Skeletal muscle satellite cell (primary cell): ENCODE data around the gene SEZ6.

Source experiments
- H3K27me3 ChIP-seq: 2 replicates; pipeline ENCODE4 v1.7.0; 2013; ENCODE audit warnings: low read length; ENCODE audit not compliant: control insufficient read depth, insufficient read depth
- H3K36me3 ChIP-seq: 2 replicates; pipeline ENCODE4 v1.7.0; 2013; ENCODE audit warnings: mild to moderate bottlenecking, control low read depth, low read length; ENCODE audit not compliant: insufficient read depth
- H3K4me1 ChIP-seq: 2 replicates; pipeline ENCODE4 v1.7.0; 2013; ENCODE audit warnings: low read length; ENCODE audit not compliant: control insufficient read depth, insufficient read depth
- H3K4me2 ChIP-seq: 2 replicates; pipeline ENCODE4 v1.7.0; 2013; ENCODE audit warnings: mild to moderate bottlenecking, low read length
- H3K4me3 ChIP-seq: 2 replicates; pipeline ENCODE4 v1.7.0; 2013; ENCODE audit warnings: low read length
- H3K9ac ChIP-seq: 2 replicates; pipeline ENCODE4 v1.7.0; 2013; ENCODE audit warnings: mild to moderate bottlenecking, low read depth, low read length, moderate library complexity
- H3K9me3 ChIP-seq: replicated peaks from 2 replicates; pipeline ENCODE4 v1.7.0; 2013; ENCODE audit warnings: mild to moderate bottlenecking, control low read depth, low read length

Gene SEZ6

GRCh38 chr17:29042679-29043538 lies 37.1 kb upstream of the SEZ6 start, which contains the start of gene PIPOX:
TSS of gene PIPOX (plus strand) at chr17:29043141. CDS start at chr17:29043226, 85 bp downstream.
- Histone ChIP-seq H3K4me2 (peak within 1 kb of the TSS; percentile 48), H3K9me3 (no peaks in the 10 kb centered on the region), H3K36me3 (no peaks in the 10 kb centered on the region), H3K4me3 (no peak within 1 kb of the TSS), H3K9ac (no peak within 1 kb of the TSS), H3K4me1 (peaks cover 39% of the 10 kb centered on the region), H3K27me3 (peaks cover 22% of the 10 kb centered on the region)

DNA sequence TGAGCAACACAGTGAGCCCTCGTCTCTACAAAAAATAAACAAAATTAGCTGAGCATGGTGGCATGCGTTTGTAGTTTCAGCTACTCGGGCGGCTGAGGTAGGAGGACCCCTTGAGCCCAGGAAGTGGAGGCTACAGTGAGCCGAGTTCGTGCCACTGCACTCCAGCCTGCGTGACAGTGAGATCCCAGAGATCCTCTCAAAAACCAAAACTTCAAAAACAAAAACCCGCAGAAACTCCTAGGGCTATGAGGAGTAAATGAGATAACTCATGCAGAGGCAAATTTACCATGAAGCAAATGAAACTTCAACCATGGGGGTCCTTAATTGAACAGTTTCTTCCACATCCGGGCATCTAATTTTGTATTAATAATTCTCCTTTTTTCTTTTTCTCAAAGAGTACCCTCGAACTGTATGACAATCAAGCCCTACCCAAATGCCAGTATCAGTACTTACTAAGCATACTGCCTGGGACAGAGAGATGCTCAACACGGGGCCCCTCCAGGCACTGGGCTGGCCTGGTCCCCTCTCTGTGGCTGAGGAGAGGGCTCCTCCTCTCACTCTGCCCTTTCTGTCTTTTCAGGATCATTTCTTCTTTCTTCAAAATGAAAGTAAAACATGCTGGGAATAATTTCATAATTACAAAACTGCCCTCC lies 36.3 kb upstream of the SEZ6 start:
- peaks cover 29% of the 10 kb centered on the region for H3K27me3 ChIP-seq
- H3K36me3 ChIP-seq: no peaks in the 10 kb centered on the region
- H3K9ac ChIP-seq: no peak overlapping the region
- H3K4me3 ChIP-seq: no peak overlapping the region
- peak overlapping the region; percentile 48 for H3K4me2 ChIP-seq
- no peaks in the 10 kb centered on the region for H3K9me3 ChIP-seq
- peaks cover 35% of the 10 kb centered on the region for H3K4me1 ChIP-seq

- Histone ChIP-seq H3K9ac (no peak overlapping the region), H3K36me3 (no peaks in the 10 kb centered on the region), H3K4me3 (no peak overlapping the region), H3K4me1 (peaks cover 32% of the 10 kb centered on the region), H3K4me2 (no peak overlapping the region), H3K9me3 (no peaks in the 10 kb centered on the region), H3K27me3 (peaks cover 34% of the 10 kb centered on the region)
Measured at GRCh38 chr17:29041571-29041970, 35.7 kb upstream of the SEZ6 start.

GRCh38 chr17:29041091-29041490 lies 35.3 kb upstream of the SEZ6 start:
- no peak overlapping the region for H3K4me2 ChIP-seq
- no peaks in the 10 kb centered on the region for H3K9me3 ChIP-seq
- no peak overlapping the region for H3K4me3 ChIP-seq
- no peaks in the 10 kb centered on the region for H3K36me3 ChIP-seq
- peaks cover 34% of the 10 kb centered on the region for H3K27me3 ChIP-seq
- no peak overlapping the region for H3K9ac ChIP-seq
- peaks cover 28% of the 10 kb centered on the region for H3K4me1 ChIP-seq

DNA sequence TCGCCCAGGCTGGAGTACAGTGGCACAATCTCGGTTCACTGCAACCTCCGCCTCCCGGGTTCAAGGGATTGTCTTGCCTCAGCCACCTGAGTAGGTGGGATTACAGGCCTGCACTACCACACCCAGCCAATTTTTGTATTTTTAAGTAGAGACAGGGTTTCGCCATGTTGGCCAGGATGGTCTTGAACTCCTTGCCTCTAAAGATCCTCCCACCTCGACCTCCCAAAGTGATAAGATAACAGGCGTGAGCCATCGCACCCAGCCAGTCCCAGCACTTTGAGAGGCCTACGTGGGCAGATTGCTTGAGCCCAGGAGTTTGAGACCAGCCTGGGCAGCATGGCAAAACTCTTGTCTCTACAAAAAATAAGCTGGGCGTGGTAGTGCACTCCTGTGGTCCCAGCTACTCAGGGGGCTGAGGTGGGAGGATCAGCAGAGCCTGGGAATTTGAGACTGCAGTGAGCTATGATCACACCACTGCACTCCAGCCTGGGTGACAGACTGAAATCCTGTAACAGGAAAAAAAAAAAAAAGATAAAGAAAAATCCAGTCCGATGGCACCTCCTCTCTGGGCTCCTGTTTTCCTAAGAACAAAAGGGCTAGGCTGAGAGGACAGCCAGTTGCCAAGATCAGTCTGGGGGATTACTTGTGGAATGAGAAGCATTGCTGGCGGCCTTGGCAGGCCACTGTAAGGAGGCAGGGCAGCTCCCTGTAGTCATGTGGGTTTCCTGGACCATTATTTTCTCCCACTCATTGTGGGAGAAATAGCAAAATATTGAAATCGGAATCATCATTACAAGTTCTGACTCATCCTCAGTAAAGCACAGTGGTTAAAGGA lies 34.1 kb upstream of the SEZ6 start:
- Histone ChIP-seq H3K4me1 (peaks cover 28% of the 10 kb centered on the region), H3K27me3 (peaks cover 40% of the 10 kb centered on the region), H3K9ac (peak overlapping the region; percentile 56), H3K36me3 (no peaks in the 10 kb centered on the region), H3K9me3 (peaks cover 4% of the 10 kb centered on the region), H3K4me2 (peak overlapping the region; percentile 1), H3K4me3 (no peak overlapping the region)

DNA sequence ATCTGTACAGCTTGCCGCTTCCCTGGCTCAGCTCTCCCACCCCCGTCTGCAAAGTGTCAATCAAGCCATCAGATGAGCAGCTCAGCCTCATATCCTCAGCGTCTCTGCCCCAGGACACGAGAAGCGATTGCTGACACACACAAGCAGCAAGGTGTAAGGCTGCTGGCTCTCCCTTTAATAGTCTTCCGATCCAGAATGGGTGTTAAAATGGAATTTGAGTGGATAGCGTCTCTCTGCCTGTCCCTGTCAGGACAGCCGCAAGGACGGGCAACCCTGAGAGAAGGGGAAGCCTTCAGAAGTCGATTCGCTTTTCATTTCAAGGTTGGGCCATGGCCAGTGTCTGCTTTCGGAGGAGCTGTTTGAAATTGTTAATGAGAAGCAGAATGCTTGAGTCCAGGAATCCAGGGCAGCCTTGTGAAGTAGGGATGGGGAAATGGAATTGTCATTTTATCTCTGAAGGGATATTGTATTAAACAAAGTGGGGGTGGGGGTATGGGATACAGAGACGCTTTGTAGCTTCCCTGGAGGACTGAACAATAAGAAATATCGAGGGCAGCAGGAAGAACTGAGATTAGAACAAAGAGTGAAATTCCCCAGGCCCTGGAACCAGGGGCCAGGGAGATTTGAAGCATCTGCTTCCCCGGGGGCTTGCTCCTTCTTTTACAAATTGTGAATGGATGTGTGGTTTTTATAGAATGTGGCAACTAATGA lies 32.4 kb upstream of the SEZ6 start:
- Histone ChIP-seq H3K36me3 (no peaks in the 10 kb centered on the region), H3K4me2 (peak overlapping the region; percentile 1), H3K4me3 (no peak overlapping the region), H3K27me3 (peaks cover 44% of the 10 kb centered on the region), H3K9me3 (peaks cover 14% of the 10 kb centered on the region), H3K9ac (no peak overlapping the region), H3K4me1 (peaks cover 25% of the 10 kb centered on the region)

DNA sequence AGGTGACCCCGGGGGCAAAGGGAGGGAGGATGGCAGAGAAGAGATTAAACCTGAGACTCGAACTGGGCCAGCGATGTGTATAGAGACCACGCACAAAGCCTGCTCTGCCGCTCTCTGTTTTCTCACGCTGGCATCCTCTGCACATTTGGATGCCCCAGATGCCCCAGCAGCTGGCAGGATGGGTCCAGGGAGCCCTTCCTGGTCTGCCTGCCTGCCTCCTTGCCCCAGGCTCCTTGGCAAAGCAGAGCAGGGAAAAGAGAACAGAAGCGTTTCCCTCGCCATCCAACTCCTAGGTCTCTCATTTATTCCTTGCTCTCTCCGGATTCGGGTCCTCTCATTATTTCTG lies 31.9 kb upstream of the SEZ6 start:
- Histone ChIP-seq H3K36me3 (no peaks in the 10 kb centered on the region), H3K4me3 (no peak overlapping the region), H3K9me3 (peaks cover 14% of the 10 kb centered on the region), H3K4me1 (peaks cover 20% of the 10 kb centered on the region), H3K27me3 (peaks cover 48% of the 10 kb centered on the region), H3K4me2 (peak overlapping the region; percentile 1), H3K9ac (no peak overlapping the region)

GRCh38 chr17:29036584-29036983 lies 30.8 kb upstream of the SEZ6 start:
- no peak overlapping the region for H3K4me3 ChIP-seq
- H3K9me3 ChIP-seq: peaks cover 14% of the 10 kb centered on the region
- peaks cover 13% of the 10 kb centered on the region for H3K4me1 ChIP-seq
- H3K27me3 ChIP-seq: peaks cover 60% of the 10 kb centered on the region
- no peak overlapping the region for H3K9ac ChIP-seq
- H3K36me3 ChIP-seq: no peaks in the 10 kb centered on the region
- no peak overlapping the region for H3K4me2 ChIP-seq

DNA sequence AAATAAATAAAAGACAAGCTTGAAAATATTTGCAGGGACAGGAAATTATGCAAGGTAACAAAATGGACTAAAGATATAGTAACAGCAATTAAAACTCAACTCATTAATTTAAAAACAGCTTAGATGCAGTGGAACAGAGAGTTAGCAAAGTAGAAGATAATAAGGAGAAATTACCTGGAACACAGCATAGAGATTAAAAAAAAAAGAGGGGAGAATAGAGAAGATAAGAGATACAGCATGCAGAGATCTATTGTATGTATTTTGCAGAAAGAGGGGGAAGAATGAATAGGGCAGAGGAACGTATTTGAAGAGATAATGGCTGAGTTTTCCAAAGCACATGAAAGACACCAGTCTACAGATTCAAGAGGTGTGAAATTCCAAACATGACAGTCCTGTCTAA lies 28.7 kb upstream of the SEZ6 start:
- Histone ChIP-seq H3K9me3 (peaks cover 14% of the 10 kb centered on the region), H3K36me3 (no peaks in the 10 kb centered on the region), H3K27me3 (peaks cover 74% of the 10 kb centered on the region), H3K4me2 (no peak overlapping the region), H3K9ac (no peak overlapping the region), H3K4me3 (no peak overlapping the region), H3K4me1 (no peaks in the 10 kb centered on the region)

GRCh38 chr17:29032857-29033197 lies 27.0 kb upstream of the SEZ6 start:
- Histone ChIP-seq H3K27me3 (peaks cover 74% of the 10 kb centered on the region), H3K9me3 (peaks cover 14% of the 10 kb centered on the region), H3K4me1 (no peaks in the 10 kb centered on the region)

More at GRCh38 chr17:29032857-29033197, 27.0 kb upstream of the SEZ6 start:
- Histone ChIP-seq H3K4me3 (no peak overlapping the region), H3K4me2 (no peak overlapping the region), H3K36me3 (no peaks in the 10 kb centered on the region), H3K9ac (no peak overlapping the region)
